H1 (cell line): ENCODE results near the gene DENND1A. TPM values are rescaled to one million over a fixed set of nuclear protein-coding genes. Genes with fewer than 3 reads are reported as not detected.

Source experiments
- CTCF ChIA-PET: fragments of 300-600 bp; sonication (Branson Sonifier 250); formaldehyde crosslinking; loops from one replicate; lab custom pipeline; 2021; ENCODE audit not compliant: partially characterized antibody; lab: Charles Lee
- POLR2A ChIA-PET: fragments of 300-600 bp; sonication (Branson Sonifier 250); formaldehyde crosslinking; loops from one replicate; lab custom pipeline; 2021; ENCODE audit warnings: inconsistent platforms; ENCODE audit not compliant: partially characterized antibody; lab: Charles Lee
- DNase-seq, 2 experiments: peaks; one replicate each; pipeline versions ENCODE4 v3.0.0 to v3.0.0-alpha.2; 2010 to 2022; ENCODE audit warnings: low spot score in 2 of 2, low read depth in 1 of 2, mixed read lengths in 1 of 2
- FAIRE-seq: peaks from 2 replicates; lab custom pipeline; 2011; peaks lifted over from hg19 to GRCh38; lab: Jason Lieb, UNC
- H2AFZ ChIP-seq: 2 replicates; pipeline ENCODE4 v1.8.1; 2012; ENCODE audit warnings: low read length, inconsistent platforms
- H2AK5ac ChIP-seq: 2 replicates; pipeline ENCODE4 v1.6.1; 2013; ENCODE audit warnings: low read depth, low read length
- H2BK120ac ChIP-seq: replicated peaks from 2 replicates; pipeline ENCODE3; 2013; ENCODE audit warnings: low read depth, low read length, inconsistent platforms
- H2BK12ac ChIP-seq: 2 replicates; pipeline ENCODE4 v1.6.1; 2013; ENCODE audit warnings: low read depth, low read length
- H2BK15ac ChIP-seq: 2 replicates; pipeline ENCODE4 v1.6.1; 2013; ENCODE audit warnings: low read length
- H2BK20ac ChIP-seq: 2 replicates; pipeline ENCODE4 v1.6.1; 2013; ENCODE audit warnings: low read length
- H2BK5ac ChIP-seq: 2 replicates; pipeline ENCODE4 v1.6.1; 2013; ENCODE audit warnings: low read depth, low read length
- H3K14ac ChIP-seq: 2 replicates; pipeline ENCODE4 v1.6.1; 2013; ENCODE audit warnings: inconsistent platforms; ENCODE audit not compliant: insufficient read length
- H3K18ac ChIP-seq: 2 replicates; pipeline ENCODE4 v1.6.1; 2013; ENCODE audit warnings: low read length; ENCODE audit errors: extremely low read depth
- H3K23ac ChIP-seq: 2 replicates; pipeline ENCODE4 v1.6.1; 2013; ENCODE audit warnings: inconsistent platforms; ENCODE audit not compliant: insufficient read length
- H3K23me2 ChIP-seq: 2 replicates; pipeline ENCODE4 v1.6.1; 2013; ENCODE audit warnings: low read depth, low read length
- H3K27ac ChIP-seq: 2 replicates; pipeline ENCODE4 v1.6.1; 2011; ENCODE audit warnings: low read depth, low read length, inconsistent platforms
- H3K27me3 ChIP-seq, 4 experiments: replicated peaks in 1 of 4; 1 replicate in 1 of 4; 2 replicates in 3 of 4; pipeline versions ENCODE4 v1.6.1 to v1.8.1; 2011 to 2013; ENCODE audit warnings: low read length in 3 of 4, mild to moderate bottlenecking in 3 of 4, inconsistent platforms in 2 of 4, mixed read lengths in 2 of 4, moderate library complexity in 1 of 4; ENCODE audit not compliant: control insufficient read depth in 3 of 4, insufficient read depth in 3 of 4; ENCODE audit errors: extremely low read depth in 1 of 4
- H3K36me3 ChIP-seq, 4 experiments: 2 replicates each; pipeline versions ENCODE4 v1.6.1 to v1.8.1; 2011 to 2013; ENCODE audit warnings: mild to moderate bottlenecking in 4 of 4, low read length in 3 of 4, moderate library complexity in 2 of 4, control low read depth in 1 of 4, inconsistent platforms in 1 of 4; ENCODE audit not compliant: insufficient read depth in 4 of 4, control insufficient read depth in 2 of 4
- H3K4ac ChIP-seq: replicated peaks from 2 replicates; pipeline ENCODE3; 2013; ENCODE audit warnings: low read length, low read depth, mixed read lengths, inconsistent platforms; ENCODE audit not compliant: insufficient read length
- H3K4me1 ChIP-seq, 4 experiments: replicated peaks in 1 of 4; 1 replicate in 1 of 4; 2 replicates in 3 of 4; pipeline versions ENCODE4 v1.6.1 to v1.8.1; 2011 to 2013; ENCODE audit warnings: low read length in 3 of 4, inconsistent platforms in 2 of 4, mixed read lengths in 1 of 4; ENCODE audit not compliant: insufficient read depth in 4 of 4, control insufficient read depth in 3 of 4
- H3K4me2 ChIP-seq, 2 experiments: 2 replicates each; pipeline versions ENCODE4 v1.6.1 to v1.8.1; 2011 to 2013; ENCODE audit warnings: low read depth in 2 of 2, low read length in 2 of 2, control low read depth in 1 of 2, inconsistent platforms in 1 of 2, mild to moderate bottlenecking in 1 of 2; ENCODE audit not compliant: insufficient read depth in 1 of 2
- H3K4me3 ChIP-seq, 4 experiments: fragments of 200-600, 300-600 bp in 1 of 4; sonication (generic), shearing (Covaris generic), sonication (Bioruptor Twin) in 1 of 4; 2 replicates each; pipeline versions ENCODE4 v1.5.1 to v1.8.1; 2011 to 2016; ENCODE audit warnings: low read length in 4 of 4, low read depth in 3 of 4, control low read depth in 2 of 4, inconsistent platforms in 2 of 4, mild to moderate bottlenecking in 2 of 4, mixed read lengths in 1 of 4, moderate library complexity in 1 of 4; ENCODE audit not compliant: insufficient read depth in 2 of 4; ENCODE audit errors: extremely low read depth in 1 of 4
- H3K56ac ChIP-seq: replicated peaks from 2 replicates; pipeline ENCODE3; 2013; ENCODE audit warnings: low read depth, mild to moderate bottlenecking, mixed read lengths, low read length, inconsistent platforms; ENCODE audit not compliant: insufficient read length
- H3K79me1 ChIP-seq: 2 replicates; pipeline ENCODE4 v1.6.1; 2013; ENCODE audit warnings: low read depth, low read length, control low read depth
- H3K79me2 ChIP-seq, 2 experiments: 2 replicates each; pipeline versions ENCODE4 v1.6.1 to v1.8.1; 2012 to 2013; ENCODE audit warnings: low read length in 2 of 2, mild to moderate bottlenecking in 2 of 2, inconsistent platforms in 1 of 2; ENCODE audit not compliant: insufficient read depth in 2 of 2, control insufficient read depth in 1 of 2
- H3K9ac ChIP-seq, 4 experiments: replicated peaks in 1 of 4; 1 replicate in 1 of 4; 2 replicates in 3 of 4; pipeline versions ENCODE4 v1.6.1 to v1.8.1; 2011 to 2013; ENCODE audit warnings: low read depth in 3 of 4, low read length in 3 of 4, control low read depth in 2 of 4, mild to moderate bottlenecking in 2 of 4, moderate library complexity in 2 of 4, inconsistent platforms in 1 of 4; ENCODE audit errors: extremely low read depth in 1 of 4
- H3K9me3 ChIP-seq, 2 experiments: 2 replicates each; pipeline versions ENCODE4 v1.6.1 to v1.8.1; 2012 to 2013; ENCODE audit warnings: mild to moderate bottlenecking in 2 of 2, moderate library complexity in 2 of 2, control low read depth in 1 of 2, inconsistent platforms in 1 of 2, low read depth in 1 of 2, low read length in 1 of 2, mixed read lengths in 1 of 2; ENCODE audit not compliant: insufficient read depth in 2 of 2
- H4K20me1 ChIP-seq, 2 experiments: replicated peaks in 1 of 2; 2 replicates each; pipeline versions ENCODE3 to v1.8.1; 2011 to 2013; ENCODE audit warnings: inconsistent platforms in 2 of 2, low read length in 2 of 2, mild to moderate bottlenecking in 1 of 2; ENCODE audit not compliant: insufficient read depth in 2 of 2, control insufficient read depth in 1 of 2
- H4K5ac ChIP-seq: 2 replicates; pipeline ENCODE4 v1.6.1; 2013; ENCODE audit warnings: low read length, low read depth, mixed read lengths, inconsistent platforms; ENCODE audit not compliant: insufficient read length
- H4K8ac ChIP-seq: 2 replicates; pipeline ENCODE4 v1.8.0; 2013; ENCODE audit warnings: mild to moderate bottlenecking, moderate library complexity, low read length, inconsistent platforms; ENCODE audit not compliant: insufficient read depth; ENCODE audit errors: extremely low read depth
- H4K91ac ChIP-seq: replicated peaks from 2 replicates; pipeline ENCODE3; 2013; ENCODE audit warnings: low read length, mixed read lengths, inconsistent platforms; ENCODE audit not compliant: insufficient read length
- EP300 ChIP-seq, 2 experiments: IDR thresholded peaks; 1 replicate in 1 of 2; 2 replicates in 1 of 2; pipeline ENCODE4 v1.6.1; 2011 to 2012; ENCODE audit warnings: low read depth in 2 of 2, low read length in 2 of 2, mild to moderate bottlenecking in 2 of 2, borderline replicate concordance in 1 of 2, inconsistent platforms in 1 of 2, moderate library complexity in 1 of 2
- GABPA ChIP-seq: IDR thresholded peaks from 2 replicates; pipeline ENCODE4 v1.6.1; 2011; ENCODE audit warnings: mild to moderate bottlenecking, low read length, moderate library complexity, borderline replicate concordance; ENCODE audit not compliant: insufficient read depth
- JUN ChIP-seq: IDR thresholded peaks from 2 replicates; pipeline ENCODE4 v1.6.1; 2011; ENCODE audit warnings: low read depth, mild to moderate bottlenecking, improper control_type of control experiment, low read length
- JUND ChIP-seq: IDR thresholded peaks from 2 replicates; pipeline ENCODE4 v1.6.1; 2011; ENCODE audit warnings: mild to moderate bottlenecking, improper control_type of control experiment, low read length
- KDM5A ChIP-seq: fragments of 200-600 bp; IDR thresholded peaks from 2 replicates; pipeline ENCODE4 v1.7.1; 2012; ENCODE audit warnings: mild to moderate bottlenecking, low read length, inconsistent platforms, mixed read lengths
- RAD21 ChIP-seq, 2 experiments: IDR thresholded peaks in 1 of 2; conservative IDR thresholded peaks in 1 of 2; 2 replicates each; pipeline ENCODE4 v1.6.1; 2011; ENCODE audit warnings: low read depth in 2 of 2, low read length in 2 of 2, improper control_type of control experiment in 1 of 2, inconsistent platforms in 1 of 2, mild to moderate bottlenecking in 1 of 2, moderate library complexity in 1 of 2
- SIN3A ChIP-seq, 2 experiments: IDR thresholded peaks in 1 of 2; conservative IDR thresholded peaks in 1 of 2; 2 replicates each; pipeline ENCODE4 v1.6.1; 2011 to 2012; ENCODE audit warnings: low read length in 2 of 2, improper control_type of control experiment in 1 of 2, low read depth in 1 of 2, mild to moderate bottlenecking in 1 of 2
- SIRT6 ChIP-seq: IDR thresholded peaks from one replicate; pipeline ENCODE4 v1.7.1; 2012; ENCODE audit warnings: low read length, inconsistent platforms
- SP1 ChIP-seq: IDR thresholded peaks from 2 replicates; pipeline ENCODE4 v1.6.1; 2011; ENCODE audit warnings: low read depth, low read length
- SRF ChIP-seq: IDR thresholded peaks from 2 replicates; pipeline ENCODE4 v1.6.1; 2011; ENCODE audit warnings: mild to moderate bottlenecking, low read depth, low read length, moderate library complexity
- TAF1 ChIP-seq: IDR thresholded peaks from 2 replicates; pipeline ENCODE4 v1.6.1; 2011; ENCODE audit warnings: mild to moderate bottlenecking, low read depth, low read length
- TBP ChIP-seq: IDR thresholded peaks from 2 replicates; pipeline ENCODE4 v1.6.1; 2011; ENCODE audit warnings: low read depth, low read length, improper control_type of control experiment
- YY1 ChIP-seq: IDR thresholded peaks from 2 replicates; pipeline ENCODE4 v1.6.1; 2011; ENCODE audit warnings: low read depth, mild to moderate bottlenecking, low read length
- WGBS, 2 experiments: shearing (Covaris generic) in 1 of 2; methylation state at CpG; one replicate each; pipeline versions ENCODE4 v1.1.6 to v1.1.7; 2013 to 2015; ENCODE audit warnings: low lambda C conversion rate in 2 of 2, mixed read lengths in 2 of 2, inconsistent platforms in 1 of 2, low coverage in 1 of 2, missing lambda C conversion rate in 1 of 2; ENCODE audit not compliant: insufficient replicate concordance in 2 of 2, insufficient coverage in 1 of 2, insufficient read length in 1 of 2; ENCODE audit errors: extremely low coverage in 1 of 2, missing lambda C conversion rate in 1 of 2; 5-methylcytosine and 5-hydroxymethylcytosine counted together
- polyA plus RNA-seq, 7 experiments: library from polyadenylated mRNA; depleted of rRNA in 3 of 7; stranded (reverse) in 5 of 7; unstranded in 2 of 7; fragments of >200 nt in 5 of 7; fragments of 200-250 nt in 2 of 7; gene quantifications; 1 replicate in 5 of 7; 2 replicates in 1 of 7; 4 replicates in 1 of 7; pipeline versions ENCODE4 v1.2.1 to v1.2.3, GENCODE V29; 2011 to 2013; ENCODE audit warnings: missing spikeins in 2 of 7, mixed read lengths in 2 of 7
- total RNA-seq: library from RNA; stranded (reverse); fragmentation: NEBNext Ultra II Directional; extraction: Animal tissue kit (Norgen Biotek cat#: 25700); gene quantifications from 2 replicates; pipeline ENCODE4 v1.2.1, GENCODE V29; 2021
- TF ChIP-seq, protein P1 (sequence below): IDR thresholded peaks from 2 replicates; pipeline ENCODE4 v1.6.1; 2012; ENCODE audit warnings: inconsistent platforms

DENND1A gene
- total and polyA plus RNA-seq, 2 of the 8 experiments (the other 6 are each of a cell fraction or from before 2014, with no cell fraction given) = 24.1 to 26.4 TPM

DNA sequence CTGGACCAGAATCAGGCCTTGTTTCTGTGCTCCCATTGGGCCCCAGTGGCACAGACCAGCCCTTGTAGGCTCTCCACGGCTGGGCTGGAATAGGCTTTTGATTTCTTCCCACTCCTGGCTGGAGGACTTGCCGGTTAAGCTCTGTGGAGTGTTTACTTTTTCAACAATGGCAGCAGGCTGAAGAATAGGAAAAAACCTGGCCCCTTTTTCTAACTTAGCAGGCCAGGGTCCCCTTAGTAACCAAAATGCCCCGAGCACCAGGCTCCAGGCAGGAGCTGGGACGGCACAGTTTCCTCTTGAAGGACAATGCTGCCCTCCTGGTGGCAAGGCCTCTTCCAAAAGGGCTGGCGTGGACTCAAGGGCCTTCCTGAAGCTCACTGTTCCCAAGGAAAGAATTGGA is 343.7 kb downstream of the DENND1A start:
- POLR2A ChIA-PET = no interaction called here
- DNase-seq = no peak
- FAIRE-seq = no peak
- no peak for TF ChIP-seq TAF1
- no peak for TF ChIP-seq SP1
- no peak for TF ChIP-seq SIN3A (conservative IDR thresholded peaks at IDR 0.05 in 1 of 2, IDR thresholded peaks at IDR 0.05 in 1 of 2; ENCODE audit: low read depth in 1 of 2, low read length in 2 of 2)
- no peak for TF ChIP-seq RAD21 (IDR thresholded peaks at IDR 0.05 in 1 of 2, conservative IDR thresholded peaks at IDR 0.05 in 1 of 2; ENCODE audit: low read depth in 2 of 2, low read length in 2 of 2)
- no peak for TF ChIP-seq YY1
- TF ChIP-seq, protein P1, sequence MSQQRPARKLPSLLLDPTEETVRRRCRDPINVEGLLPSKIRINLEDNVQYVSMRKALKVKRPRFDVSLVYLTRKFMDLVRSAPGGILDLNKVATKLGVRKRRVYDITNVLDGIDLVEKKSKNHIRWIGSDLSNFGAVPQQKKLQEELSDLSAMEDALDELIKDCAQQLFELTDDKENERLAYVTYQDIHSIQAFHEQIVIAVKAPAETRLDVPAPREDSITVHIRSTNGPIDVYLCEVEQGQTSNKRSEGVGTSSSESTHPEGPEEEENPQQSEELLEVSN = no peak
- no peak for TF ChIP-seq GABPA
- no peak for TF ChIP-seq JUN
- TF ChIP-seq KDM5A = no peak
- no peak for TF ChIP-seq EP300 (IDR thresholded peaks at IDR 0.05; ENCODE audit: borderline replicate concordance in 1 of 2, low read depth in 2 of 2, low read length in 2 of 2)
- no peak for TF ChIP-seq TBP
- no peak for TF ChIP-seq SIRT6
- TF ChIP-seq JUND = no peak
- no peak for TF ChIP-seq SRF

More for the DNA sequence above, 343.7 kb downstream of the DENND1A start:
- Histone ChIP-seq H3K18ac (no peak overlapping the region), H3K9me3 (peaks cover 3 to 5% of the 10 kb centered on the region in 2 experiments; a peak in 3 of 4 replicates), H3K9ac (no peak overlapping the region), H3K4ac (no peak overlapping the region), H2BK12ac (no peak overlapping the region), H2BK15ac (no peak overlapping the region), H3K36me3 (no peaks in the 10 kb centered on the region), H3K4me1 (peaks cover 0 to 2% (median 1%) of the 10 kb centered on the region in 4 experiments; a peak in 4 of 7 replicates), H3K4me2 (no peak overlapping the region), H3K23ac (no peak overlapping the region), H2BK120ac (no peak overlapping the region), H4K5ac (no peak overlapping the region), H3K14ac (no peak overlapping the region), H4K91ac (no peak overlapping the region), H4K8ac (no peak overlapping the region; the same call in 1 of the 2 replicates), H2AFZ (no peak overlapping the region), H2AK5ac (no peak overlapping the region), H3K56ac (no peak overlapping the region), H2BK20ac (no peak overlapping the region), H4K20me1 (no peaks in the 10 kb centered on the region), H3K79me1 (no peaks in the 10 kb centered on the region), H3K27me3 (no peaks in the 10 kb centered on the region; a peak in 1 of 7 replicates), H2BK5ac (no peak overlapping the region), H3K27ac (no peak overlapping the region), H3K23me2 (no peaks in the 10 kb centered on the region), H3K4me3 (no peak overlapping the region), H3K79me2 (no peaks in the 10 kb centered on the region)
- WGBS, 2 experiments = 91% methylated on average over 5 of the region's 5 CpGs; no CpG with 5 or more reads in 1 of the 2 experiments
- CTCF ChIA-PET = no interaction called here
